GM21360 (cell line): ENCODE data around the gene SRPK3.

Experiments used
- ATAC-seq: cut with Tn5 transposase; IDR thresholded peaks from one replicate; pipeline ENCODE4 v1.9.1; 2021; ENCODE audit warnings: mild to moderate bottlenecking, moderate library complexity; ENCODE audit not compliant: unreplicated experiment

SRPK3 gene

DNA sequence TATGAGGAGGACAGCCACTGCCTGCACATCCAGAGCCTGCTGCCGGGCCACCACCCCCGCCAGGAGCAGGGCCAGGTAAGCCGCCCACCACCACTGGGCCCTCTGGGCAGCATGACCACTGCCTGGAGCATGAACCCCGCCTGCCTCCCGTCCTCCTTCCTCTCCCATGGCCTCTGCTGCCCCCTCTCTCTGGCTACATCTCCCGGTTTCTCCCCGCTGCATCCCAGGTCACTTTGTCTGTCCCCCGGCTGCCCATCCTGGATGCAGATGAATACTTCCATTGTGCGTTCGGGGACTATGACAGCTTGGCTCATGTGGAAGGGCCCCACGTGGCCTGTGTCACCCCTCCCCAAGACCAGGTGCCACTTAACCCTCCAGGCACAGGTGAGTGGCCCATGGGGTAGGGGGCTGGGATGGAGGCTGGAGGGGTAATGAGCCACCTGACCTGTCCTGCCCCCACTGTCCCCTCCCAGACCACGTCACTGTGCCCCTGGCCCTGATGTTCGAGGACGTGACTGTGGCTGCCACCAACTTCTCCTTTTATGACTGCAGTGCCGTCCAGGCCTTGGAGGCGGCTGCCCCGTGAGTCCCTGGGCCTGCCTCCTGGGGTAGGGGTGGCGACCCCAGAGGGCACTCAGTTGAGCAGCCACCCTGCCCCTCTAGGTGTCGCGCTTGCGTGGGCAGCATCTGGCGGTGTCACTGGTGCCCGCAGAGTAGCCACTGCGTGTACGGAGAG lies 10.8 kb upstream of the SRPK3 start:
- ATAC-seq = no peak

DNA sequence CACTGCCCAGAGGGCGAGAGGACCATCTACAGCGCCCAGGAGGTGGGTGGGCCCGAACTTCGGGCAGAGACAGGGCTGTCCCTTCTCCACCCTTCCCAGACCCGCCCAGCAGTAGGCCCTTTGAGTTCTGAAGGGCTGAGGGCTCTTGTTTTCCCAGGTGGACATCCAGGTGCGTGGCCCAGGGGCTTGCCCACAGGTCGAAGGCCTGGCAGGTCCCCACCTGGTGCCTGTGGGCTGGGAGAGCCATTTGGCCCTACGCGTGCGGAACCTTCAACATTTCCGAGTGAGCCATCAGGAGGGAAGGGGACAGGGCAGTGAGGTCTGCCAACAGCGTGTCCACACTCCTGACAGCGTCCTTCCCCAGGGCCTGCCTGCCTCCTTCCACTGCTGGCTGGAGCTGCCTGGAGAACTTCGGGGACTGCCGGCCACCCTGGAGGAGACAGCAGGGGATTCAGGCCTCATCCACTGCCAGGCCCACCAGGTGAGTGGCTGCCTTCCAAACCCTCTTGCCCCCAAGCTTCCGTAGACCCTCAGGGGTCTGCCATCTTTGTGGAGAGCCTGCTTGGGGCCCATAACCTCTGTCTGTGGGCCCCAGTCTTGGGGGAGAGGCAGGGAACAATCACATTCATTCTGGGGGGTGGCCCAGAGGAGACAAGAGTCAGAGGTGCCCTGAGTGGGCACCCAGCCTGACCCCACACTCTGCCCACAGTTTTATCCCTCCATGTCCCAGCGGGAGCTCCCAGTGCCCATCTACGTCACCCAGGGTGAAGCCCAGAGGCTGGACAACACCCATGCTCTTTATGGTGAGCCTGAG lies 10.0 kb upstream of the SRPK3 start:
- ATAC-seq = no peak

DNA sequence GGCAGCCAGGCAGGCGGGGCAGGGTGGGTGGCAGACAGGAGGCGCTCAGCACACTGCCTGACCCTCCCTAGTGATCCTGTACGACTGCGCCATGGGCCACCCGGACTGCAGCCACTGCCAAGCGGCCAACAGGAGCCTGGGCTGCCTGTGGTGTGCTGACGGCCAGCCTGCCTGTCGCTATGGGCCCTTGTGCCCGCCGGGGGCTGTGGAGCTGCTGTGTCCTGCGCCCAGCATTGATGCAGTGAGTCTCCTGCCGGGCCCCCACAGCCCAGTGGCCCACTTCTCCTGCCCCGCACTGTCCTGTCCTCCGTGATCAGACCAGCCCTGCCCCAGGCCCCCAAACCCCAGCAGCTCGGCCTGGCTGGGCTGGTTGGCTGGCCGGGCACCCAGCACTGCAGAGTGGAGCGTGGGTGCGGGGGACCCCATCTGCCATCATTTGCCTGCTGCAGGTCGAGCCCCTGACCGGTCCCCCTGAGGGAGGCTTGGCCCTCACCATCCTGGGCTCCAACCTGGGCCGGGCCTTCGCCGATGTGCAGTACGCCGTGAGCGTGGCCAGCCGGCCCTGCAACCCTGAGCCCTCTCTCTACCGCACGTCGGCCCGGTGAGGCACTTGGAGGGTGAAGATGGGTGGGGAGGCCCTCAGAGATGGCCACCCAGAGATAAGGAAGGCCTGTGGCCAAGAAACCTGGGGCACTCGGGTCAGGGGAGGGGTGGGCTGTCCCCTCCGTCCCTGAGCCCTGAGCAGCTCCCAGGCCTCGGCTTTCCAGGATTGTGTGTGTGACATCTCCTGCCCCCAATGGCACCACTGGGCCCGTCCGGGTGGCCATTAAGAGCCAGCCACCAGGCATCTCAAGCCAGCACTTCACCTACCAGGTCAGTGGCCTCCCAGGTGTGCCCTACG lies 9.2 kb upstream of the SRPK3 start:
- no peak for ATAC-seq

DNA sequence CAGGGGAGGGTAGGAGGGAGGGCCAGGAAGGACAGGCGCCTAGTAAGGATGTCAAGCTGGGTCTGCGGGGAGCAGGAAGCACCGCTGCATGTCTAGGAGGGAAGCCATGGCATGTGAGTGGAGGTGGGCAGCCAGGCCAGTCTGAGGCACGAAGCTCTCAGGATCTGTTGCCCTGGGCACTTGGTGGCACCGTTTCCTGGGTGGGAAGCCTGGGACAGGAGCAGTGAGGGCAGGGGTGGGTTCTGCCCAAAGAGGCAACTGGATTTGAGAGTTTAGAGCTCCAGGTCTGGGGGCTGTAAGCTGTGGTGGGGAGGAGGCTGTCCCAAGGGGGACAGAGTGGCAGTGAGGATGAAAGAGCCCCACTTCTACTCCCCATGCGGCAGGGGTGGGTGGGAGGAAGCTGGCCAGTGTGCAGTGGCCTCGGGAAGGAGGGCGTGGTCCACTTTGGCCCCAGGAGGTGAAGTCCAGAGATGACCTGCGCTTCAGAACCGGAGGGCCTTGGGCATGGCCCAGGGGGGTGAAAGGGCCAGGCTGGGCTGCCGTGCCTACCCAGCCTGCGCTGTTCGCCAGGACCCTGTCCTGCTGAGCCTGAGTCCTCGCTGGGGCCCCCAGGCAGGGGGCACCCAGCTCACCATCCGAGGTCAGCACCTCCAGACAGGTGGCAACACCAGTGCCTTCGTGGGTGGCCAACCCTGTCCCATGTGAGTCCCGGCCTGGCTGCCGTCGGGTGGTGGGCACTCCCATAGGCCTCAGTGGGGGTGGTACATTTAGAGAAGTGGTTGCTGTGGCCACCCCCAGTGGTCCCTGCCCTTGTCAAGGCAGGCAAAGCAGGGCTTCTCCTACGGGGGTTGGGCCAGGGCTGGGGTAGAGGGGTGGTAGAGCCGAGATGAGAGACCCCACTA lies 8.3 kb upstream of the SRPK3 start:
- ATAC-seq = no peak

DNA sequence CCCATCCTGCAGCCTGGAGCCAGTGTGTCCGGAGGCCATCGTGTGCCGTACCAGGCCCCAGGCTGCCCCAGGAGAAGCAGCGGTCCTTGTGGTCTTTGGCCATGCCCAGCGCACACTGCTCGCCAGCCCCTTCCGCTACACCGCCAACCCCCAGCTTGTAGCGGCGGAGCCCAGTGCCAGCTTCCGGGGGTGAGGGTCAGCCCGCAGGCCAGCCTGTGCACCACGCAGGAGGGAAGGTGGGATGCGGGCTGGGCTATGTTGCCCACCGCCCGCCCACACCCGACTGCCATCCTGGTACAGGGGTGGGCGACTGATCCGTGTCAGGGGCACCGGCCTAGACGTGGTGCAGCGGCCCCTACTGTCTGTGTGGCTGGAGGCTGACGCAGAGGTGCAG lies 7.6 kb upstream of the SRPK3 start:
- no peak for ATAC-seq

DNA sequence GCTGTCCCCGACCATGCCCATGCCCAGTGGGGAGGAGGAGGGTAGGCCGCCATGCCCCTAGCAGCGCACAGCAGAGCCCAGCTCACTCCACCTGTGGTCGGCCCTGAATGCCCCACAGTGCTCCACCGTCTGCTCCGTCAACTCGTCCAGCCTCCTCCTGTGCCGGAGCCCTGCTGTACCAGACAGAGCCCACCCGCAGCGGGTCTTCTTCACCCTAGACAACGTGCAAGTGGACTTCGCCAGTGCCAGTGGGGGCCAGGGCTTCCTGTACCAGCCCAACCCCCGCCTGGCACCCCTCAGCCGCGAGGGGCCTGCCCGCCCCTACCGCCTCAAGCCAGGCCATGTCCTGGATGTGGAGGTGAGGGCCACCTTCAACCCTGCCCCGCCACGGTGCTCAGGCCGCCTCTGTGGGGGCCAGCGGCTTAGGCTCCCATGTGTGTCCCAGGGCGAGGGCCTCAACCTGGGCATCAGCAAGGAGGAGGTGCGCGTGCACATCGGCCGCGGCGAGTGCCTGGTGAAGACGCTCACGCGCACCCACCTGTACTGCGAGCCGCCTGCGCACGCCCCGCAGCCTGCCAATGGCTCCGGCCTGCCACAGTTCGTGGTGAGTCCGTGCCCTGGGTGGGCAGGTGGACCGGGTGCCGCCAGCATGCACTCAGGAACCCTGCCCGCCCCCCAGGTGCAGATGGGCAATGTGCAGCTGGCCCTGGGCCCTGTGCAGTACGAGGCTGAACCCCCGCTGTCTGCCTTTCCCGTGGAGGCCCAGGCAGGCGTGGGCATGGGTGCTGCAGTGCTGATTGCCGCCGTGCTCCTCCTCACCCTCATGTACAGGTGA lies 6.9 kb upstream of the SRPK3 start:
- ATAC-seq = no peak

DNA sequence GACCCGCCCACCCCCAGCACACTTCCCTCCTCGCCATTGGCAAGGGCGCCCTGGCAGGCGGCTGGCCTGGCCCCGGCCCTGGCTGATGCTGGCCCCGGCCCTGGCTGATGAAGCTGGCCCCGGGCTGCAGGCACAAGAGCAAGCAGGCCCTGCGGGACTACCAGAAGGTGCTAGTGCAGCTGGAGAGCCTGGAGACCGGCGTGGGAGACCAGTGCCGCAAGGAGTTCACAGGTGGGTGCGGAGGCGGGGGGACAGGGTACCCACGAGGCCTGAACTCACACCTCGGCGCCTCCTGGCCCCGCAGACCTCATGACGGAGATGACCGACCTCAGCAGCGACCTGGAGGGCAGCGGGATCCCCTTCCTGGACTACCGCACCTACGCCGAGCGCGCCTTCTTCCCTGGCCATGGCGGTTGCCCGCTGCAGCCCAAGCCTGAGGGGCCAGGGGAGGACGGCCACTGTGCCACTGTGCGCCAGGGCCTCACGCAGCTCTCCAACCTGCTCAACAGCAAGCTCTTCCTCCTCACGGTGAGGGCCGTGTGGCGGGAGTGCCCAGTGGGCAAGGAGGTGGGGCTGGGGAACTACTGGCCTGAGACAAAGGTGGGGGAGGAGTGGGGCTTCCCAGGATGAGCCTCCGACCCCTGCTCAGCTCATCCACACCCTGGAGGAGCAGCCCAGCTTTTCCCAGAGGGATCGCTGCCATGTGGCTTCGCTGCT lies 6.1 kb upstream of the SRPK3 start:
- ATAC-seq = no peak

DNA sequence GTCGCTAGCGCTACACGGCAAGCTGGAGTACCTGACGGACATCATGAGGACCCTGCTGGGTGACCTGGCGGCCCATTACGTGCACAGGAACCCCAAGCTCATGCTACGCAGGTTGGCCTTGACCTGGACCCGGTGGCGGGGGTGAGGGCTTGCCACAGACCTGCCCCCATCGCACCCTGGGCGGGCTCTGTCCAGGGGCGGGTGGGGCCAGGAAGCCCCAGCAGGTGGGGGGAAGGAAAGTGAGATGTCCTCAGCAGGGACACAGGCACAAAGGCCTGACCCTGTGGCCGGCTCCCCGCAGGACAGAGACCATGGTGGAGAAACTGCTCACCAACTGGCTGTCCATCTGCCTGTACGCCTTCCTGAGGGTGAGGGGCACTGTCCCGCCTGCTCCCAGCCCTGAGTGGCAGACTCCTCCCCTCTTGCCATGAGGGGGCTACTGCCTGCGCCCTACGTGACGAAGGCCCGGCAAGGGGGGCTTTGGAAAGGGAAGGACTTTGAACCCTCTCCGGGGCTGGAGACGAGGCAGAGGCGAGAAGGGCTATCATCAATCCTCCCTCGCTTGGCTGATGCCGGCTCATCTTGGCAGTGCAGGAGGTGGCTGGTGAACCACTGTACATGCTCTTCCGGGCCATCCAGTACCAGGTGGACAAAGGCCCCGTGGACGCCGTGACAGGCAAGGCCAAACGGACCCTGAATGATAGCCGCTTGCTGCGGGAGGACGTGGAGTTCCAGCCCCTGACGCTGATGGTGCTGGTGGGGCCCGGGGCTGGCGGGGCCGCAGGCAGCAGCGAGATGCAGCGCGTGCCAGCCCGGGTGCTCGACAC lies 5.3 kb upstream of the SRPK3 start:
- ATAC-seq = no peak

DNA sequence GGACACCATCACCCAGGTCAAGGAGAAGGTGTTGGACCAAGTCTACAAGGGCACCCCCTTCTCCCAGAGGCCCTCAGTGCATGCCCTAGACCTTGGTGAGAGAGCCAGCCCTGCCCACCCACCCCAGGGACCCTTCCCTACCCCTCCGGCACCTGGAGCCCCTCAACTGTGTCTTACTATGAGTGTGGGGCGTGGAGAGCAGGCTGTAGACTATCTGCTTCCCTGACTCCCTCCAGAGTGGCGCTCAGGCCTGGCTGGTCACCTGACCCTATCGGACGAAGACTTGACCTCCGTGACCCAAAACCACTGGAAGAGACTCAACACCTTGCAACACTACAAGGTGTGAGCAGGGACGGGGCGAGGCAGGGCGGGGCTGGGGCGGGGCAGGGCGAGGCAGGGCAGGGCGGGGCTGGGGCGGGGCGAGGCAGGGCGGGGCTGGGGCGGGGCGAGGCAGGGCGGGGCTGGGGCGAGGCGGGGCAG lies 4.7 kb upstream of the SRPK3 start:
- ATAC-seq = no peak

DNA sequence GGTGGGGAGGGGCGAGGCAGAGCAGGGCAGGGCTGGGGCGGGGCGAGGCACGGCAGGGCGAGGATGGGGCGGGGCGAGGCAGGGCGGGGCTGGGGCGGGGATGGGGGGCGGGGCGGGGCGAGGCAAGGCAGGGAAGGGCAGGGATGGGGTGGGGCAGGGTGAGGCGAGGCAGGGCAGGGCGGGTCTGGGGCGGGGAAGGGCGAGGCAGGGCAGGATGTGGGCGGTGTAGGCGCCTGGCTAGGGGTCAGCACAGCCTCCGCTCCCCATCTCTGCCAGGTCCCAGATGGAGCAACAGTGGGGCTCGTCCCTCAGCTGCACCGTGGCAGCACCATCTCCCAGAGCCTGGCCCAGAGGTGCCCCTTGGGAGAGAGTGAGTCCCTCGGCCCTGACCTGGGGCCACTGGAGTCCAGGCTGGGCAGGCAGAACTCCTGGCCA lies 4.2 kb upstream of the SRPK3 start:
- ATAC-seq = no peak

DNA sequence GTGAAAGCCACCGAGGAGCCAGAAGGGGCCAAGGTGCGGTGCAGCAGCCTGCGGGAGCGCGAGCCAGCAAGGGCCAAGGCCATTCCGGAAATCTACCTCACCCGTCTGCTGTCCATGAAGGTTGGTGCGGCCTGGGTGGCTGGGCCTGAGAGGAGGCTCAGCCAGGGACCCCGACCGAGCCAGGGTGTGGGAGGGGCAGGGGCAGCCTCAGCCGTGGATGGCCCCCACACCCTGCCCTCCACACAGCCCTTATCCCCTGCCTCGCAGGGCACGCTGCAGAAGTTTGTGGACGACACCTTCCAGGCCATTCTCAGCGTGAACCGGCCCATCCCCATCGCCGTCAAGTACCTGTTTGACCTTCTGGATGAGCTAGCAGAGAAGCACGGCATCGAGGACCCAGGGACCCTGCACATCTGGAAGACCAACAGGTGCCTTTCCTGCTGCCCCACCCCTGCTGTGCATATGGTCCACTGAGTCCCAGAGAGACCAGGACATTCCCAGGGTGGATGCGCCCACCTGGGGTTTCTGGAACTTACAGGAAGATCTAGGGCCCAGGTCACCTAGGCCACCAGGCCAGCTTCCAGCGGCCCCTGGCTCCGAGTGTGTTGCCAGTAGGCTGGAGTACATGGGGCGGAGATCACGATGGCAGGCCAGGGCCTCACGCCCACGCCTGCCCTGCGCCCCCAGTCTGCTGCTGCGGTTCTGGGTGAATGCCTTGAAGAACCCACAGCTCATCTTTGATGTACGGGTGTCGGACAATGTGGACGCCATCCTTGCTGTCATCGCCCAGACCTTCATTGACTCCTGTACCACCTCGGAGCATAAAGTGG lies 3.4 kb upstream of the SRPK3 start:
- no peak for ATAC-seq

DNA sequence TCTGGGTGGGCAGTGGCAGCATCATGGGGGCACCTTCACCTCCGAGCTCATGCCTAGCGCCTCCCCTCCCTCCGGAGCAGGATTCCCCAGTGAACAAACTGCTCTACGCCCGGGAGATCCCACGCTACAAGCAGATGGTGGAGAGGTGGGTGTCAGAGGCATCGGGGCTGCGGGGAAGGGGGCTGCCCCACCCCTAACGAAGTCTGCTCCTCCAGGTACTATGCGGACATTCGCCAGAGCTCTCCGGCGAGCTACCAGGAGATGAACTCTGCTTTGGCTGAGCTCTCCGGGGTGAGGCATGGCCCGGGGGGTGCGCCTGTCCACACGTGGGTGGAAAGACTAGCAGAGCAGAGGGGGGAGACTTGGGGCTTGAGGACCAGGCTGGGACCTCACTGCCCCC lies 2.7 kb upstream of the SRPK3 start:
- ATAC-seq = no peak

DNA sequence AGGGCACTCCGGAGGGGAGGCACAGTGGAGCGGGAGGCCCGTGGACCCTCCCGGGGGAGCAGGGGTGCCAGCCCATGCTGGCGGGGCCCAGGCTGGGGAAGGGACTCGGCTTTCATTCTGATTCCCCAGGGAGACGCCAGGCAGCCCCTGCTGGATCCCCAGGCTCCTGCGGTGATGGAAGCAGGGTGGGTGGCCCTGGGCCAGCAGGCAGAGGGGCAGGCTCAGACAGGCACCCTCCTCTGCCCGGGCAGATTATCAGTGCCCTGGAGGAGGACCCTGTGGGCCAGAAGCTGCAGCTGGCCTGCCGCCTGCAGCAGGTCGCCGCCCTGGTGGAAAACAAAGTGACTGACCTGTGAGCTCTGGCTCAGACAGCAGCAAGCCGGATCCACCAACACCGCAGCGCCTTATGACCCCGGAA lies 2.1 kb upstream of the SRPK3 start:
- no peak for ATAC-seq

DNA sequence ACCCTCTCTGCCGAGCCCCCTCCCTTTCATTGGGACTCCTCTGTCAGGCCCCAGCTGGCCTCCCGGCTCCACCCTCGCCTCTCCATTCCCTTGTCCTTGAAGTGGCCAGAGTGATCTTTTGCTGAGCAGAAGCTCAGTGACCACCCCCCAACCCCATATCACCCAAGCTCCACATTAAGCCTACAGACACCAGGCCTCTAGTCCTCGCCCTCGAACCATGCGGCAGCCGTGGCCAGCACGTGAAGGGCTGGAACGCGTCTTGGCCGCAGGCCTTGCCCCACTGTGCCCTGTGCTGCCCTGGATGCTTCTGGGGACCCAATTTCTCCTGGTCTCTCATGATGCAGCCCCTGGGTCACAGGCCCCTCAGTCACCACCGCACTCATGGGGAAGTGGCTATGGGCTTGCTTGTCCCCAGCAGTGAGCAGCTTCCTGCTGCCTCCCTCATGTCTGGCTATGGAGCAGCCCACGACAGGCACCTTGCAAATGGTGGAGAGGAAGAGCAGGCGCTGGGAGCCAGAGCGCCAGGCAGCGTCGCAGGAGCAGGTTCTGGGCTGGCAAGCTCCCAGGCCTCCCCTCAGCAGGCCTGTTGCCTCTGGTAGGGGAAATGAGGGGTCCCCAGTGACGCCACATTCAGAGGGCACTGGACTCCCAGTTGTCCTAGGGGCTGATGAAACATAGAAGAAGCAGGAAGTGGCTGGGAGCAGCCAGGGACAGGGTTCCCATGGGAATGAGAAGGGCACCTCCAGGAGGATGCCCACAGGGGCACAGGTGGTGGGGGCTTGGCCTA lies 757 bp upstream of the SRPK3 start:
- no peak for ATAC-seq

DNA sequence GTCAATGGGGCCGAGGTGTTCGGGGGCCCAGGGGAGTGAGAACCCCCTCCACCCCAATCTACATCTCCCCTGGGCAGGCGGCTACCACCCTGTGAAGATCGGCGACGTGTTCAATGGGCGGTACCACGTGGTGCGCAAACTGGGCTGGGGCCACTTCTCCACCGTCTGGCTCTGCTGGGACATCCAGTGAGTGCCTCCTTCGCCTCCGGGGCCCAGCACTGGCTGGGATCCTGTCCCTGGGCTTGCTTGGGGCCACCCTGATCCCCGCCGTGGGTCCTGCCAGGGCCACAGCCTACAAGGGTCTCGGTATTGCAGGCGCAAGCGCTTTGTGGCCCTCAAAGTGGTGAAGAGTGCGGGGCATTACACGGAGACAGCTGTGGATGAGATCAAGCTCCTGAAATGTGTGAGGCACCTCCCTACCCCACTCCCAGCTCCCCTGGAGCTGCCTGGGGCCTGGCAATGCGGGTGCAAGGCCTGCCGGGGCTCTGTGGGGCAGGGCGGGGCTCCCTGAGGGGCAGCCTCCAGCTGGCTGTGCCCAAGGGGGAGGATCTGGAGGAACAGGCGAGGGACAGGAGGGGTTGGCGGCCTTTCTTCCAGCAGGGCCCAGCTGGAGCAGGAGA lies 697 bp downstream of the SRPK3 start:
- no peak for ATAC-seq

DNA sequence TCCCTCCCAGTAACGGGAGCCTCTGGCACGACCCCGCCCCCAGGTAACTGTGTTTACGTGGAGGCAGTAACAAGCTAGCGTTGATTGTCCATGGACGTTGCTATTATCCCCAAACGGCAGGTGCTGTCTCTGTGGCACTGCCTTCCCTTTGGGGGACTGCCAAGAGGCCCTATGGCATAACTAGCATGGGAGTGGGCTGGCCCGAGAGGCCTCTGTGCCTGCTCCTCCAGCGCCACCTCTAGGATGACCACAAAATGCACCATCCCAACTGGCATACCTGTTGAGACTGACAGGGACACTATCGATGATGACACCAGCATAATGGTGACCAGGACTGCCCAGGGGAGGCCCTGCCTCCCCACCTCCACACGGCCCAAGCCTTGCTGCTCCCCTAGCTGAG lies 1.5 kb downstream of the SRPK3 start:
- ATAC-seq = no peak
